ENCODE results near the gene CMIP.

Gene CMIP

DNA sequence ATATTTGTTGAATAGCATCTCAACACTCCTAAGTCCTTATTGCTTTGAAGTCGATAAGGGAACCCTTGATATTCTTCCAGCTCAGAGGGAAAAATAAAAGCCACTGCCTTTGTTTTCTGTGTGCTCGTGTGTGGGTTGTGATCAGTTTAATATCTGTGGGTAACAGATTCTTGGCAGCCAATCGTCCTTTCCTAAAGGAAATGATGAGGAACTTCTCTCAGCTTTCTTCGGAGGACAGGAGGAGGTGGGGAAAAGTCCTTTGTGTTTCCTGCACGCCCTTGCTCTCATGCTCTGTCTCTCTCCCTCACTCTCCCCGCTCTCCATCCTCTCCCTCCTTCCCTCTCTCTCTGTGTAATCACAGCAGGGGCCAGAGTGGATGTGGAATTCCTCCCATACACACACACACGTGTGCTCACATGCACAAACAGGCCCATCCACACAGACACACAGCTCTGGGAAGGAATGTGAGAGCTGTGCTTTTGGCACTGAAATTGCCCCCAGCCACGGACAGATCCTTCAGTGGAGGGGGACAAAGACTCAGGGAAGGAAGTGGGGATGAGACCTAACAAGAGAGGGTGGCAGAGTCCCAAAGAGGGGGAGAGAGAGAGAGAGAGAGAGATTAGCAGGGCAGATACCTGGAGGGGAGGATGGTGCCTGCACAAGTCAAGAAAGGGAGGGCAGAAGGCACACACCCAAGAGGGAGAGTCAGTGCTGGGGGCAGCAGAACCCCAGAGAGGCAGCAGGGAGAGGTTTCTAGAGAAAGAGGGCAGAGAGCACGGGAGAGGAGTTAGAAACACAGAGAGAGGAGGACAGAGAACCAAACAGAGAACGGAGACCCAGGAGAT, 250.9 kb downstream of the CMIP start:
- no peak for DNase-seq

- DNase-seq = no peak
Observed at GRCh38 chr16:81696166-81696960, 251.8 kb downstream of the CMIP start.

- no peak for DNase-seq
Observed at GRCh38 chr16:81696961-81697615, 252.5 kb downstream of the CMIP start.

DNA sequence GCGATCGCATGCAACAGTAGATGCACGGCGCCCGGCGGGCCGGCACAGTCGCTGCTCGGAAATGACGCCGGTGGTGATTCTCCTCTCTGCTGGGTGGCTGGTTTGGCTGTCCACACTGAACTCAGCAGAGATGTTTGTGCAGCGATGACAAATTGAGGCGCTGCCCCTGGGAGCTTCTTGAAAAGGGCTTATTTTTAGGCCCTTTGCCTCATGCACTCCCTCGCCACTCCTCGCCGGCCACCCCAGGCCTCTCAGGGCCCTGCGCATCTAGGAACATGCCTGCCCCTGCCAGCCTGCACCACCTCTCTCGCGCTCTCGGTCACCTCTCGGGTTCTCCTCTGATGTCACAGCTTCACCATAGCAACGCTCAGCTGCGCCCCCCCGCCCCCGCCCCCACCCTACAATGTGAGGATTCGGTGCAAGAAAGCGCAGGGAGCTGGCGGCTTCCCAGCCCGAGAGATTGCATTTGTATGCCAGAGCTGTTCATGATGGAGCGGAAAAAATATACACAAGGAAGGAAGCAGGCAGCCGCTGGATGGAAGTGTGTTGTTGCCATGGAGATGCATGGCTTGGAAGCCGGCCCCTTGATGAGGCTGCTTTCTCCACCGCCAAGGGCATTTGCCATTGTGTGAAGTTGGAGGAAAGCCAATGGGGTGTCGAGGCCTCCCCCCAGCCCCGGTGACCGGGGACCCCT, 253.2 kb downstream of the CMIP start:
- DNase-seq = no peak

GRCh38 chr16:81698310-81698641, 253.7 kb downstream of the CMIP start:
- no peak for DNase-seq

DNA sequence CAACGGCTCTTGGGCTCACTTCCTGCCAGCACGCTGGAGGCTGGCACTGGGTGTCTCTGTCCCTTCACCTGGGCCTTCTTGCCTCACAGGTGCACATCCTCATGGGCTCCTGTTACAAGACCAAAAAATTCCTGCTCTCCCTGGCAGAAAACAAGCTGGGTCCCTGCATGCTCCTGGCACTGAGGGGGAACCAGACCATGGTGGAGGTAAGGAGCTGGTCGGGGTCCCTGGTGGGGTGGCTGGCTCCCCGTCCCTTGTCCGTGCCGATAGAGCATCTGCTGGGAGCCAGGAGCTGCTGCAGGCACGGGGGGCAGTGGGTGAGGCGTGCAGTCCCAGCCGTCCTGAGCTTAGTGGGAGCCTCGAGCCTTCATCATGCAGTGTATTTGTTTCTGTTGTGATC, 255.0 kb downstream of the CMIP start:
- no peak for DNase-seq

- DNase-seq = no peak
Observed at GRCh38 chr16:81700071-81700779, 255.6 kb downstream of the CMIP start.

- DNase-seq = no peak
Observed at GRCh38 chr16:81700780-81701165, 256.2 kb downstream of the CMIP start.

DNA sequence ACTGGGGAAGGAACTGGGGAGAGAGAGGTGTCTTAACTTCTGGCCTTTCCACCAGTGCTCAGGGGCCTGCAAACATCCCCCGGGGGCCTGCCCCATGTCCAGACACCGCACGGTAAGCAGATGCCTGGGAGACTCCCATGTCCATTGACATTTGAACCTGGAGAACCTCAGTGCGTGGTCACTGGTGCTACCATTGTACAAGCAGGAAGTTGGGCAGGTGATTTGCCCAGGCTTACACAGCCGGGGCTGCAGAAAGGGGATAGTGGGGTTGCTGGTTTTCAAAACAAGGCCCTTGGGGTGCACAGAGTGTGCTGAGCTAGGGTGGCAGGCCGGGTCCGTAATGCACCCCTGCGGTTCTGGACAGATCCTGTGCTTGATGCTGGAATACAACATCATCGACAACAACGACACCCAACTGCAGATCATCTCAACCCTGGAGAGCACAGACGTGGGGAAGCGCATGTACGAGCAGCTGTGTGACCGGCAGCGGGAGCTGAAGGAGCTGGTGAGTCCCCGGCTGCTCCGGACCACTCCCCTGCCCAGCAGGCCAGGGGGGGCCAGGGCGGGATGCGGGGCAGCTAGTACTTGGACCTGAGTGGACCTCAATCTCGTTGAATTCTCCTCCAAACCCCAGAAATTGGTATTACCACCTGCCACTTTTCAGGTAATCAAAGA, 256.8 kb downstream of the CMIP start:
- no peak for DNase-seq

GRCh38 chr16:81702506-81702905, 257.9 kb downstream of the CMIP start:
- DNase-seq = no peak

DNA sequence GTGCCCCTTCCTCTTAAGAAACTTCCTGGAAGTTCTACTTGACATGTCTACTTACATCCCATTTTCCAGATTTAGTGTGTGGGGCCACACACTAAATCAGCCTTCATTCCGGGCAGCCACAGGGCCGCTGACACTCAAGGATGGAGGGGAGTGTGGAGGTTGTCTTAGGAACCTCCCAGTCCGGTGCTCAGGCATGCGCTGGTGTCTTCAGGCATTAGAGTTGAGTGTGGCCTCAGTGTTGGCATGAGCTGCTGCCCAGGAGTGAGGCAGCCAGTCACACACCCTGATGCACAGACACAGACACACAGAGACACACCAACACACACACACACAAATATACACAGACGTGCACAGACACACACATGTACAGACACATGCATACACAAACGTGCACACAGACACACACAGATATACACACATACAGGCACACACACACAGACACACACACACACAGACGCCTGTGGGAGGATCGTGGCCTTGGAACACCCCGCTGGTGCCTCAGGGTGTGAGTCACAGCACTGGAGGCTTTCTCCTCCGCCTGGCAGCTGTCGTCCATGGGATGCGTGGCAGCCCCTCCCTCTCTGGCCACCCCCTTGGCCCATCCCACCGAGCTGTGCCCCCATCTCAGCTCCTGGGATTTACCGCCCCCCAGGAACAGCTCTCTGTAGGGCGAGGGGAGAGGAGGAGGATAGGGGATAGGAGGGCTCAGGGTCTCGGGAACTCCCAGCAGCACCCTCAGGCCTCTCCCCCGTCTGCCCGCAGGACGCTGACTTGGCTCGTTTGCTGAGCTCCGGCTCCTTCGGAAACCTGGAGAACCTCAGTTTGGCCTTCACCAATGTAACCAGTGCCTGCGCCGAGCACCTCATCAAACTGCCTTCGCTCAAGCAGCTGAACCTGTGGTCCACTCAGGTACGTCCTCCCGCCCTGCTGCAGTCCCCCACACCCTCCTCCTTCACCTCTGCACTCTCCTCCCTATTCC, 258.9 kb downstream of the CMIP start:
- DNase-seq = no peak

GRCh38 chr16:81705261-81705660, 260.7 kb downstream of the CMIP start:
- DNase-seq = no peak

- peak; percentile 39 for DNase-seq
Observed at GRCh38 chr16:81706327-81707295, 262.0 kb downstream of the CMIP start.

- peak; percentile 97 for DNase-seq
Observed at GRCh38 chr16:81707411-81708265, 263.0 kb downstream of the CMIP start.

GRCh38 chr16:81708266-81709015, 263.8 kb downstream of the CMIP start:
- DNase-seq = peak; percentile 24

DNA sequence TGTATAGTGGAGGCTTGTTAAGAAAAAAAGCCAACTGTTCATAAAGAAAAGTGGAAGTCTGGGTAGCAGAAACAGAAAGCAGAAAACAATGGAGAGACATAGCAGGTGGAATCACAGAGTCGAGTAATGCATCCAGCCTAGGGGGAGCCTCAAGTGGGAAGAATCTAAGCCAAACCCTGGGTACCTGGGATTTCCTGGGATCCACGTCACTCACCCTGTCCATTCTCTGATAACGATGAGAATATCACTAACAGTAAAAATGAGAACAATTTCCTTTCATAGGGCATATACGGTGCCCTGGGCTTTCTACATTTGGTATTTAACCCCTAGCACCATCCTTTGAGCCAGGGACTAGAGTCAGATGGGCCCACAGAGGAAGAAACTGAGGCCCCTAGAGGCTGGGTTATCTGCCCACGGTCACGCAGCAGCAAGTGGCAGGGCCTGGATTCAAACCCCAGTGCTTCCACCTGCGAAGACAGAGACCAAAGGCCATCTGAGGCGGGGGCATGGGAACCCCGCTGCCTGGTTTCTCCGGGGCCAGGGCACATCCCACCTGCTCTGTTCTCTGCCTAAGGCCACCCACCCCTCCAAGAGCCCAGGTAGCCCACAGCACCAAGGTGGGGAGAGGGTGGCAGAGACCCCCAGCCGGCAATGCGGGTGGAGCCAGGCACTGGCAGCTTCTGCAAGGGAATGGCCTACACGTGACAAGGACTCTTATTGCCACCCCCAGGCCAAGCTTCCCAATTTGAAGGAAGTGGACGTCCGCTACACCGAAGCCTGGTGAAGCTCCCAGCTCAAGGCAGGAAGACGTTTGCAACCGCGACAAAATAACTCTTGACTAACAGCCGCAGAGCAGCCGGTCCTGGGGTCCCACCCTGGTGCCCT, 264.6 kb downstream of the CMIP start:
- DNase-seq = no peak

DNA sequence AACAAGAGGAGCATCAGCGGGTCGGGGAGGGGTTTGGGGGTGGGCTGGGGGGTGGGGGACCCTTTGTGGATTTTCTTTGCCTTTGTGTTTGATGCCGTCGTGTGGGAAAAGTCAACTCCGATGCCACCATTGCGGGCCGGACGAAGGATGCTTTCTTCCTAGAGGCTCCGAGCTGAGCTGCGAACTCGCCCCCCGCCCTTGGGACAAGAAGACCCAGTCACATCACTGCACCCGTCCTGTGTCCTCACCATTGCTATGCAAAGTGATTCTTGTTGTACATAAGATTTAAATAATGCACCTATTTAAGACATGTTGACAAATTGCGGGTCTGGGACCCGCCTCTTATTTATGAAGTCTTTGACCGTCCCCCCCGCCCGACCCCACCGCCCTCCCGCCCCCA, 265.4 kb downstream of the CMIP start:
- DNase-seq = no peak
